Measurements from ENCODE around the gene GRB10.

DNA sequence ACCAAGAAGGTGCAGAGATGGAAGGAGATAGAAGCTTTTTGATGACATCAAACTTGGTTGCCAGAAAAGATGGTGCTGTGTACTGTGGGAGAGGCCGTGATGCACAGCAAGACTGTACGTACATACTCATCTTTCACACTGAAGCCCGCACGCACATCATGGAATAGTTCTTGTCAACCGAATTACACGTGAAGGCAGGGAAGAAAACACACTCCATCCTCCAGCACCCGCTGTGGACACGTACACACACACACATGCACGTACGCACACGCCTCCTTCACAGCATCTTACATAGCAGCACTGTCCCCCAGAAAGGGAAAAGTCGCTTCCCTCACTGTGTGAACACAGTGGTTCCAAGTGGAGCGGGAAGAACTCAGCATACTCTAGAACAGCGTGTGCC, 163.0 kb downstream of the GRB10 start:
- TF ChIP-seq POU2F2 (IDR thresholded peaks at IDR 0.05; ENCODE audit: low read depth, low read length): no peak
- no peak for TF ChIP-seq TAF1 (IDR thresholded peaks at IDR 0.05; ENCODE audit: low read depth, low read length)

Data from GM12891 (cell line).